Measurements from ENCODE around the gene PIEZO1. TPM values are rescaled to one million over a fixed set of nuclear protein-coding genes. Genes with fewer than 3 reads are reported as not detected.
"Not testable (repeated sequence)": the region's sequence is repeated elsewhere in the genome, so short reads cannot be mapped to it uniquely, and the experiment has no call there.

PIEZO1 gene
- total RNA-seq, 4 donors from 2014 or later: 81.2 to 145 (median 113) TPM

DNA sequence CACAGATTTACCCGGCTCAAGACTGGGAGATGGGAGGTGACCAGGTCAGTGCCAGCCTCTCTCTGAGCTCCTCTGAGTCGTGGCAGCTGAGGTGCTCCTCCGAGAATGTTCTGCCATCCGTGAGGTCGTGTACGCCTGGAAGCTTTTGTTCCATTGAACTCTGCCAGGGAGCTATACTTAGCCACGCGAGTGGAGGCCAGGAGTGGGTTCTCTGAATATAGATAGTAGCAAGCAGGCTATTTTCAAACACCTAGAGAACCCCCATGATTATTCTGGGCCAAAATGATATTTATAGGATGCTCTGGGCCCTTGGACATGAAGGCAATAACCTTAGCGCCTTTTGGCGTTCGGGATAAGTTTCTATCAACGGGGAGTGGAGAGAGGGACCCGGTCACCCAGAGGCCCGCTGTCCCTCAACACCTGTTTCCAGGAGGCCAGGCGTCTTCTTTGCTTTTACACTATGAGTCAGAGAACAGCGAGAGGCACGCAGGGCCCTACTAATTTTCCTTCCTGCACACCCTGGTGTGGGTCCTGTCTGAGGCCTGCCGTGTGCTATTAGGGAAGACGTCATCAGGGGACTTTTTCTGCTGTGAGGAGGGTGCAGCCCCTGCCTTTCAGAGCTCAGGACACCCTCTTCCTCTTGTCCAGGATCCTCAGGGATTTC lies 111.2 kb downstream of the PIEZO1 start:
- intact Hi-C loops (cut with DNase I): no loop called here
- H3K4me1 ChIP-seq: no peaks in the 10 kb centered on the region
- TF ChIP-seq, protein P1, sequence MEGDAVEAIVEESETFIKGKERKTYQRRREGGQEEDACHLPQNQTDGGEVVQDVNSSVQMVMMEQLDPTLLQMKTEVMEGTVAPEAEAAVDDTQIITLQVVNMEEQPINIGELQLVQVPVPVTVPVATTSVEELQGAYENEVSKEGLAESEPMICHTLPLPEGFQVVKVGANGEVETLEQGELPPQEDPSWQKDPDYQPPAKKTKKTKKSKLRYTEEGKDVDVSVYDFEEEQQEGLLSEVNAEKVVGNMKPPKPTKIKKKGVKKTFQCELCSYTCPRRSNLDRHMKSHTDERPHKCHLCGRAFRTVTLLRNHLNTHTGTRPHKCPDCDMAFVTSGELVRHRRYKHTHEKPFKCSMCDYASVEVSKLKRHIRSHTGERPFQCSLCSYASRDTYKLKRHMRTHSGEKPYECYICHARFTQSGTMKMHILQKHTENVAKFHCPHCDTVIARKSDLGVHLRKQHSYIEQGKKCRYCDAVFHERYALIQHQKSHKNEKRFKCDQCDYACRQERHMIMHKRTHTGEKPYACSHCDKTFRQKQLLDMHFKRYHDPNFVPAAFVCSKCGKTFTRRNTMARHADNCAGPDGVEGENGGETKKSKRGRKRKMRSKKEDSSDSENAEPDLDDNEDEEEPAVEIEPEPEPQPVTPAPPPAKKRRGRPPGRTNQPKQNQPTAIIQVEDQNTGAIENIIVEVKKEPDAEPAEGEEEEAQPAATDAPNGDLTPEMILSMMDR (IDR thresholded peaks at IDR 0.05): no peak
- TF ChIP-seq POLR2A (IDR thresholded peaks at IDR 0.05): no peak
- no peaks in the 10 kb centered on the region for H3K27me3 ChIP-seq
- no peak for DNase-seq
- no peak overlapping the region for H3K27ac ChIP-seq
- H3K36me3 ChIP-seq: no peaks in the 10 kb centered on the region
- no peaks in the 10 kb centered on the region for H3K9me3 ChIP-seq
- no peak overlapping the region for H3K4me3 ChIP-seq (replicated peaks in 1 of 3)
- 93 to 96% methylated on average over 18 to 19 of the region's 19 CpGs for WGBS, 2 donors

DNA sequence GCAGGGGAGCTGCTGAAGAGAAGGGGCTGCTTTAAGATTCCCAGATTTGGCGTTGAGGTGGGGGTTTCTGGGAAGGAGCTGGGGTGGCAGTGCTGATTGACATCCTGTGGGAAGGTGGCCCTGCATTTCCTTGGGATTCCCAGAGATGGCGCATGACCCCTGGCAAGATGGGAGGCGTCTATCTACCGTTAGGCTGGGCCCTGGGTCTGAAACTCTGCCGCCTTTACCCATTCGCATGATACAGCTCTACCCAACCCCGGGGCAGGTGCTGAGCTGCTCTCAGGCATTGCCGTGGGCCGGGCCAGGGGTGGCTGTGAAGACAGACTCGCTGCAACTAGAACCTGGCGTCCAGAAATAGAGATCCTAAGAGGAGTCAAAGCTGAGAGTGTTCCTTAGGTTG lies 112.2 kb downstream of the PIEZO1 start:
- intact Hi-C loops (cut with DNase I): no loop called here
- Histone ChIP-seq H3K4me1 (no peaks in the 10 kb centered on the region), H3K9me3 (no peaks in the 10 kb centered on the region), H3K27ac (no peak overlapping the region), H3K36me3 (no peaks in the 10 kb centered on the region), H3K4me3 (replicated peaks in 1 of 3) (no peak overlapping the region), H3K27me3 (no peaks in the 10 kb centered on the region)
- no peak for DNase-seq
- TF ChIP-seq, protein P1 (IDR thresholded peaks at IDR 0.05): peak in 2 of 6 experiments; percentile 8 to 10
- TF ChIP-seq POLR2A (IDR thresholded peaks at IDR 0.05): no peak
- WGBS, 2 donors: 46 to 67% methylated on average over 11 of the region's 11 CpGs

DNA sequence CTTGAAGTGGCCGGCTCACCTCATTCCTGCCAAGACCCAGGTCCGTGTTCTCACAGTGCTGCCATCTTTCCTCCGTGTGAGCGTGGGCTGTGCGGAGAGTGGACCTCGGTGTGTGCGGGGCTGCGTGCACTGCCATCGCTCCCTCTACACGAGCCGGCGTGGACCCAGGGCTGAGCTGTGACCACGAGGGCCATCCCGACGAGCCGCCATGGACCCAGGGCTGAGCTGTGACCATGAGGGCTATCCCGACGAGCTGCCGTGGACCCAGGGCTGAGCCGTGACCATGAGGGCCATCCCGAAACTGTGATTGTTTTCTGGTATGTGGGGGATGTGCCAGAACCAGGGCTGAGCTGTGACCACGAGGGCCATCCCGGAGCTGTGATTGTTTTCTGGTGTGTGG lies 113.2 kb downstream of the PIEZO1 start:
- WGBS, 2 donors: 90 to 91% methylated on average over 15 to 22 of the region's 23 CpGs
- Histone ChIP-seq H3K9me3 (no peaks in the 10 kb centered on the region), H3K36me3 (no peaks in the 10 kb centered on the region), H3K4me1 (no peaks in the 10 kb centered on the region), H3K27me3 (no peaks in the 10 kb centered on the region), H3K27ac (no peak overlapping the region), H3K4me3 (replicated peaks in 1 of 3) (no peak overlapping the region)
- intact Hi-C loops (cut with DNase I): no loop called here
- no peak for TF ChIP-seq POLR2A (IDR thresholded peaks at IDR 0.05)
- TF ChIP-seq, protein P1 (IDR thresholded peaks at IDR 0.05): no peak
- no peak for DNase-seq

DNA sequence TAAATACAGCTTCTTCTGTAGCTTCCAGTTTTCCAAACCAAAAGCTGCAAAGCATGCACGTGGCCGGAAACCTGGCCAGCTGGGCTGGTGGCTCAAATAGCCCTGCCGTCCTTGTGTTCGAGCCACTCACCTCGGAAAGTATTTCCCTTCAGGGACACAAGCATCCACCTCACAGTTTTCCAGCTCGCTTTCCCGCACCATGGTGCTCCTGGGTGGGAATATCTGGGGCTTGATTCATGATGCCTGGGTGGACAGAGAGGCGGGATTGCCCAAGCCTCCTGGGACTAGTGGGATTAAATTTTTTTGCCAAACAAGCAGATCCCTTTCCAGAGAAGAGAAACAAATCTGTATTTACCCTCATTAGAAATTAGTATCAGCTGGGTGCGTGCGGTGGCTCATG lies 115.0 kb downstream of the PIEZO1 start:
- no peak overlapping the region for H3K27ac ChIP-seq
- H3K4me1 ChIP-seq: no peaks in the 10 kb centered on the region
- TF ChIP-seq, protein P1 (IDR thresholded peaks at IDR 0.05): no peak
- no peak for TF ChIP-seq POLR2A (IDR thresholded peaks at IDR 0.05)
- H3K27me3 ChIP-seq: no peaks in the 10 kb centered on the region
- DNase-seq: no peak
- H3K9me3 ChIP-seq: no peaks in the 10 kb centered on the region
- no peaks in the 10 kb centered on the region for H3K36me3 ChIP-seq
- H3K4me3 ChIP-seq (replicated peaks in 1 of 3): no peak overlapping the region
- intact Hi-C loops (cut with DNase I): no loop called here
- 78 to 87% methylated on average over 10 of the region's 10 CpGs for WGBS, 2 donors

DNA sequence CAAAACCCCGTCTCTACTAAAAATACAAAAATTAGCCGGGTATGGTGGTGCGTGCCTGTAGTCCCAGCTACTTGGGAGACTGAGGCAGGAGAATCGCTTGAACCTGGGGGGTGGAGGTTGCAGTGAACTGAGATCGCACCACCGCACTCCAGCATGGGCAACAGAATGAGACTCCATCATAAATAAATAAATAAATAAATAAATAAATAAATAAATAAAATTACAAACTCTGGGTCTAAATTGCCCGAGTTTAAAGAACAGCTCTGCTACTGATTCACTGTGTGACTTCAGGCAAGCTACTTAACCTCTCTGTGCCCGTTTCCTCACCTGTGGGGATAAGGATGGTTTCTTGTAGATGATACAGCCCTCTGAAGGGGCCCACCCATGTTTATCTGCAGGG lies 115.5 kb downstream of the PIEZO1 start:
- H3K4me3 ChIP-seq (replicated peaks in 1 of 3); H3K36me3 ChIP-seq; H3K9me3 ChIP-seq; intact Hi-C loops (cut with DNase I); H3K27ac ChIP-seq; H3K27me3 ChIP-seq; DNase-seq; H3K4me1 ChIP-seq: not testable (repeated sequence)
- WGBS, 2 donors: 95 to 96% methylated on average over 8 of the region's 8 CpGs
